ENCODE data around the gene TMEM11.

Gene TMEM11

GRCh38 chr17:21214015-21214776, at the start of gene TMEM11:
TMEM11 (minus strand) TSS chr17:21214161; CDS start chr17:21214152, 9 bp downstream.
- peak; percentile 96 to 97 for DNase-seq
- ATAC-seq, result peak; percentile 95
- Mint-ChIP-seq H3K4me3 (peak within 1 kb of the TSS; percentile 87 to 94), H3K27me3 (no peaks in the 10 kb centered on the region), H3K27ac (peak within 1 kb of the TSS; percentile 92 to 99), H3K4me1 (peaks cover 65% of the 10 kb centered on the region), H3K9me3 (no peaks in the 10 kb centered on the region)

- H3K27me3 Mint-ChIP-seq, result no peaks in the 10 kb centered on the region
- DNase-seq, result no peak
- no peaks in the 10 kb centered on the region for H3K9me3 Mint-ChIP-seq
- ATAC-seq, result no peak
- no peak overlapping the region for H3K4me3 Mint-ChIP-seq
- peaks cover 15% of the 10 kb centered on the region for H3K4me1 Mint-ChIP-seq
- H3K27ac Mint-ChIP-seq, result no peak overlapping the region
These were observed 49.4 kb upstream of the TMEM11 start for GRCh38 chr17:21263376-21263775.

GRCh38 chr17:21262259-21262993, 48.5 kb upstream of the TMEM11 start:
- DNase-seq, result no peak
- no peak for ATAC-seq
- Mint-ChIP-seq H3K4me1 (peaks cover 8% of the 10 kb centered on the region), H3K9me3 (no peaks in the 10 kb centered on the region), H3K27ac (no peak overlapping the region), H3K27me3 (no peaks in the 10 kb centered on the region), H3K4me3 (no peak overlapping the region)

GRCh38 chr17:21258593-21258992, 44.6 kb upstream of the TMEM11 start:
- Mint-ChIP-seq H3K9me3 (no peaks in the 10 kb centered on the region), H3K27me3 (no peaks in the 10 kb centered on the region), H3K4me1 (peaks cover 7% of the 10 kb centered on the region), H3K27ac (no peak overlapping the region), H3K4me3 (no peak overlapping the region)
- DNase-seq, result no peak
- ATAC-seq, result no peak

GRCh38 chr17:21253646-21254441, 39.9 kb upstream of the TMEM11 start:
- ATAC-seq, result peak; percentile 29
- peaks cover 19% of the 10 kb centered on the region for H3K4me1 Mint-ChIP-seq
- DNase-seq, result no peak
- H3K27me3 Mint-ChIP-seq, result no peaks in the 10 kb centered on the region
- H3K27ac Mint-ChIP-seq, result peak overlapping the region; percentile 40 to 83
- no peaks in the 10 kb centered on the region for H3K9me3 Mint-ChIP-seq
- peak overlapping the region; percentile 80 to 83 for H3K4me3 Mint-ChIP-seq

- peak; percentile 83 for ATAC-seq
- H3K27me3 Mint-ChIP-seq, result no peaks in the 10 kb centered on the region
- H3K4me1 Mint-ChIP-seq, result peaks cover 12% of the 10 kb centered on the region
- peak within 1 kb of the TSS; percentile 40 to 83 for H3K27ac Mint-ChIP-seq
- no peaks in the 10 kb centered on the region for H3K9me3 Mint-ChIP-seq
- peak within 1 kb of the TSS; percentile 80 to 83 for H3K4me3 Mint-ChIP-seq
- peak; percentile 66 to 79 for DNase-seq
These were observed 39.1 kb upstream of the TMEM11 start, which contains the start of gene NATD1 for GRCh38 chr17:21252796-21253645. NATD1 (minus strand) TSS chr17:21253410; CDS start chr17:21253264, 146 bp downstream.

- ATAC-seq, result no peak
- no peaks in the 10 kb centered on the region for H3K9me3 Mint-ChIP-seq
- H3K27ac Mint-ChIP-seq, result no peak overlapping the region
- peak overlapping the region; percentile 69 to 76 for H3K4me3 Mint-ChIP-seq
- no peak for DNase-seq
- peaks cover 12% of the 10 kb centered on the region for H3K4me1 Mint-ChIP-seq
- H3K27me3 Mint-ChIP-seq, result no peaks in the 10 kb centered on the region
These were observed 38.4 kb upstream of the TMEM11 start for GRCh38 chr17:21252289-21252795.

GRCh38 chr17:21251337-21252010, 37.5 kb upstream of the TMEM11 start:
- ATAC-seq, result no peak
- DNase-seq, result no peak
- no peak overlapping the region for H3K4me3 Mint-ChIP-seq
- H3K9me3 Mint-ChIP-seq, result no peaks in the 10 kb centered on the region
- no peaks in the 10 kb centered on the region for H3K27me3 Mint-ChIP-seq
- no peak overlapping the region for H3K27ac Mint-ChIP-seq
- H3K4me1 Mint-ChIP-seq, result peaks cover 12% of the 10 kb centered on the region

GRCh38 chr17:21250854-21251253, 36.9 kb upstream of the TMEM11 start:
- no peak for DNase-seq
- peaks cover 14% of the 10 kb centered on the region for H3K4me1 Mint-ChIP-seq
- no peaks in the 10 kb centered on the region for H3K9me3 Mint-ChIP-seq
- H3K27ac Mint-ChIP-seq, result peak overlapping the region in 1 of 2 donors; percentile 38
- H3K27me3 Mint-ChIP-seq, result no peaks in the 10 kb centered on the region
- no peak overlapping the region for H3K4me3 Mint-ChIP-seq
- no peak for ATAC-seq

GRCh38 chr17:21249920-21250703, 36.2 kb upstream of the TMEM11 start:
- DNase-seq (no peak), ATAC-seq (no peak)
- no peak overlapping the region for H3K4me3 Mint-ChIP-seq
- H3K4me1 Mint-ChIP-seq, result peaks cover 18% of the 10 kb centered on the region
- H3K27me3 Mint-ChIP-seq, result no peaks in the 10 kb centered on the region
- peak overlapping the region in 1 of 2 donors; percentile 38 for H3K27ac Mint-ChIP-seq
- no peaks in the 10 kb centered on the region for H3K9me3 Mint-ChIP-seq

GRCh38 chr17:21249086-21249795, 35.3 kb upstream of the TMEM11 start:
- Mint-ChIP-seq H3K9me3 (no peaks in the 10 kb centered on the region), H3K27me3 (no peaks in the 10 kb centered on the region), H3K4me3 (no peak overlapping the region), H3K4me1 (peaks cover 18% of the 10 kb centered on the region), H3K27ac (no peak overlapping the region)
- ATAC-seq (no peak), DNase-seq (no peak)

GRCh38 chr17:21248500-21248899, 34.5 kb upstream of the TMEM11 start:
- no peak overlapping the region for H3K4me3 Mint-ChIP-seq
- ATAC-seq (no peak), DNase-seq (no peak)
- peak overlapping the region in 1 of 2 donors; percentile 39 for H3K27ac Mint-ChIP-seq
- no peaks in the 10 kb centered on the region for H3K9me3 Mint-ChIP-seq
- no peaks in the 10 kb centered on the region for H3K27me3 Mint-ChIP-seq
- H3K4me1 Mint-ChIP-seq, result peaks cover 18% of the 10 kb centered on the region

Data from stimulated activated naive CD8-positive, alpha-beta T cell treated with anti-CD3 and anti-CD28 coated beads, Interleukin-15, amount 100 ng/mL, for 72 hours (primary cell).